ENCODE results near the gene TRIM41.
A peak's percentile ranks its signal among the peaks of the same experiment; 100 is the strongest.

The TRIM41 gene

DNA sequence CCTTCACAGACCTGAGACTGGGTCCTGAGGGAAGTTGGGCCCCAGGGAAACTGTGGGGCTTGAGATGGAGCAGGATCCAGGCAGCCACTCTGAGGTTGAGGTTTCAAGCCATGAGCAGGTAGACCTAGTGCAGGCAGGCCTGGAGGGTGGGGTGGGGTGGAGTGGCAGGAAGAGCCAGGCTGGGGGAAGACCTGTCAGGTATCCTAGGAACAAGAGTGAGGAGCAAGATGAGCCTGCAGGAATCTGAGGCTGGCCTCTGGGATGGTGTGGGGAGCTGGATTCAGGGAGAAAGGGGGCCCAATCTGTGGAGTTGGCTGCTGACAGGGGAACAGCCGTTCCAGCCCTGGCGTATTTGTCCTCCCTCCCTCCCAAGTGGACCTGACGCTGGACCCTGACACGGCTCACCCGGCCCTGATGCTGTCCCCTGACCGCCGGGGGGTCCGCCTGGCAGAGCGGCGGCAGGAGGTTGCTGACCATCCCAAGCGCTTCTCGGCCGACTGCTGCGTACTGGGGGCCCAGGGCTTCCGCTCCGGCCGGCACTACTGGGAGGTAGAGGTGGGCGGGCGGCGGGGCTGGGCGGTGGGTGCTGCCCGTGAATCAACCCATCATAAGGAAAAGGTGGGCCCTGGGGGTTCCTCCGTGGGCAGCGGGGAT is 10.8 kb downstream of the TRIM41 start:
- no peak for DNase-seq

GRCh38 chr5:181234455-181235306 is 11.6 kb downstream of the TRIM41 start:
- DNase-seq, result no peak

- DNase-seq, result no peak
These were observed 12.2 kb downstream of the TRIM41 start for GRCh38 chr5:181235323-181235688.

DNA sequence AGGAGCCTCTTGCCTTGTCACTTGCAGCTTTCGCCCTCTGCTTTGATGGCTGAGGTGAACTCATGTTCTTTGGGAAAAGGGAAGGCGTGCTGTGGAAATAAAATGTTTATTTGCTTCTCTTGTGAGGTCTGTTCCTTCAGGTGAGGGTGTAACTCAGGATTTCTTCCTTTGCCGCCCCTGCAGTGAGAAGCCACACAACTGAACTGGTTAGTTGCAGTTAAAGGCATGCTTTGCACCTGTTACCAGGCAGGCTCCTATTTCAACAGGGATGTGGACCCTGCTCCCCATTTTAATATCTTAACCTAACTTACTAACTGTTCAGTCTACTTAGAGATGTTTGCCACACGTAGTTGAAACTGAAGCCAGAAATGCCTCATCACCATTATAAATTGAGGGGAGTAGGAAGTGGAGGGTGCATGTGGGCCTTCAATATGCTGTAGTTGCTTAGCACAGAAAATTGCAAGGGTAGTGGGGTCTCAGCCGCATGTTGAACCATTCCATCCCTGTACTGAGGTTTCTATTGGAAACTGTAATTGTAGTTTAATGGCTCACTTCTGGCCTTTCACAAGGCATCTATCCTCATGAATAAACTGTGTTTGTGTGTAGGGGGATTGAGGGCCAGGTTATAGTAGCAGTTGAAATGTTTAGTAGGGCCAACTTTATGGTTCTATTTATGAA is 12.7 kb downstream of the TRIM41 start:
- no peak for DNase-seq

DNA sequence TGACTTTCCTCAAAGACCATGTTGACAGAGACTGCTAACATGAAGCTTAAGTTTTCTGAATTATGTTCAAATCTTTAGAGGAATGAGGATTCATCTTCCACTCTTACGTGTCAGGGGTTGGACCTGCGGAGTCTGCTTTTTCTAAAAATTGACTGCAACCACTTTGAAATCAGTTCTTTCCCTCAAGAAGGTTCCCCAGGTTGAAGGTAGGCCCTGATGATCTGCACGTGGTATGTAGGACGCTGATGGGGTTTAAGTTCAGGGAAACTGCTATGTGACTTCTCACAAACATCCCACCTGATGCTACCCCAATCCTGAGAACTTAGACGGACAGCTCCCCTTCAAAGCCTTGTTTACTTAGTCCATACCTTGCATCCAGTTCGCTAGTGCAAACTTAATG is 13.4 kb downstream of the TRIM41 start:
- DNase-seq, result no peak

GRCh38 chr5:181236954-181237641 is 14.0 kb downstream of the TRIM41 start:
- no peak for DNase-seq

DNA sequence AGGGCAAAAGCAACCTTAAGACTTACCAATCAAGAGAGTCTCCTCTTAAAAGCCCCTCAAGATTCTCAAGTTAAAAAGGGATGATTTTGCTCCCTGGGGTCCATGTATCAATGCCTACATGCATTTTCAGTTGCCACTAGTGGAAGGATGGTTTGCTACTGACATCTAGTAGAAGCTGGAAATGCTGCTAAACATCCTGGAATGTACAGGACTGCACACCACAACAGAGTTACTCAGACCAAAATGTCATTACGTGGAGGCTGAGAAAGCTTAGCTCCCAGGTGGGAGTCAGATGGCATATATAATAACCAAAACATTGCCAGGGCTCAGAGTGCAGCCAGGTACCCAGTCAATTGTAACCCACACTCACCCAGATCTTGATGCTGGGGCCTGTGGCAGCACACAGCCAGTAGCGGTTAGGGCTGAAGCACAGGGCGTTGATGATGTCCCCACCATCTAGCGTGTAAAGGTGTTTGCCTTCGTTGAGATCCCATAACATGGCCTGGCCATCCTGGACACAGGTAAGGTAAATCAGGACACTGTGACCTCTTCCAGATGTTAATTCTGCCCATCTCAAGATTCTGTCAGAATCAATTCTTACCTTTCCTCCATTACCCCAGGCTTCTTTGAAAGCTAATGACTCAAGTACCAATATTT is 14.8 kb downstream of the TRIM41 start:
- no peak for DNase-seq

DNA sequence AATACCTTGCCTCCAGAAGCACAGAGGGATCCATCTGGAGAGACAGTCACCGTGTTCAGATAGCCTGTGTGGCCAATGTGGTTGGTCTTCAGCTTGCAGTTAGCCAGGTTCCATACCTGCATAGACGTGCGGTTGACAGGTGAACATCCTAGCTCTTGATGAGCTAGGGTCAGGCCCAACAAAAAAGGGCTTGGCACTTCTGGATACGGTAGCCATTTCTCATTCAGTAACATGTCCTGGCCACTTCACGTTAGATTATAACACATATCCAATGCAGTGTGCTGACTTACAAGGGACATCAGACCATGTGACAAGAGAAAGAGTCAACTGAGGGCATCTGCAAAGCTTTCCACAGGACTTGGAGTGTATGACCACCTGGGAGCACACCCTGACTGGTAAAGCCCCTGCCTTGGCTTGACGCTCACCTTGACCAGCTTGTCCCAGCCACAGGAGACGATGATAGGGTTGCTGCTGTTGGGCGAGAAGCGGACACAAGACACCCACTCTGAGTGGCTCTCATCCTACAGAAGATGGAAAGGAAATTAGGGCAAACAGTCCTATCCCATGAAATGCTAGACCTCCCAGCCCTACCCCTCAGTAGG is 16.1 kb downstream of the TRIM41 start:
- no peak for DNase-seq

- DNase-seq, result peak; percentile 36
These were observed 18.4 kb downstream of the TRIM41 start for GRCh38 chr5:181241393-181241975.

DNA sequence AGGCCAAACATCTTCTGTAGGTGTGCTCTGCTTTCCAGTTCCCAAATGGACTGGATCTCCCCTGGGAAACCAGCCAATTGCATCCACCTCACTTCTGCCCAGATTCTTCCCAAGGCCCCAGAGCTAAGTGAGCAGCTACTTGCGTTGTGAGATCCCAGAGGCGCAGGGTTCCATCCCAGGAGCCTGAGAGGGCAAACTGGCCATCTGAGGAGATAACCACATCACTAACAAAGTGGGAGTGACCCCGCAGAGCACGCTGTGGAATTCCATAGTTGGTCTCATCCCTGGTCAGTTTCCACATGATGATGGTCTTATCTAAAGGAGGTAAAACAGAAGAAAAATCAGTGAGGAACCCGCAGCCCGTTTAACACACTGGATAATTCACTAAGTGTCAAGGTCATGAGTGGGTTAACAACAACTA is 19.0 kb downstream of the TRIM41 start:
- DNase-seq, result no peak

DNA sequence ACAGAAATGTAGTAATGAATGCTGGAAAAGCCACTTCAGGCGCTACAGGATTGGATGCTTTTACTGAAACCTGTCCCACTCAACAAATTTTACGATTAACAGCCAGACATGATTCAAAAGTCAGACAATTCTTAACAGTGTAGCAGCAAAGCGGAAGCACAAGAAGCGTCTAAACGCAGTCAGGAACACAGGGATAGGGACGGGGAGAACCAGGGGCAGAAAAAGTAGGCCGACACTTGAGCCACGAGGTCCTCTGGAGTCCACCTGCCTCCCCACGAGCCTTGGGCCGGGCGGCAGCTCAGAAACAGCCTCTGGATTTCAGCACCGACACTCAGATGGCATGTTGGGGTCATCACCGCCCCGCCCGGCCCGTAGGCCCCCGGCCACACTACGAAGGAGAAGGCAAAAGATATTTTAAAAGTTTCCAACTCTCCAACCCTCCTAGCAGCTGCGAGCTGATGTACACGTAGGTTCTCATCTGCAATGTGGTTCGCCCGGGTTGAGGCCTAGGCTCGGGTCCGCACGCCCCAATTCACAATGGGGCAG is 20.0 kb downstream of the TRIM41 start:
- no peak for DNase-seq

GRCh38 chr5:181243564-181244343 is 20.7 kb downstream of the TRIM41 start, which contains the start of gene RACK1:
Gene RACK1, minus strand, starts transcription at chr5:181243906. Its CDS starts 106 bp downstream, at chr5:181243800.
- DNase-seq, result peak; percentile 85

- no peak for DNase-seq
These were observed 22.6 kb downstream of the TRIM41 start for GRCh38 chr5:181245427-181246275.

GRCh38 chr5:181246276-181247049 is 23.4 kb downstream of the TRIM41 start:
- peak; percentile 64 for DNase-seq

DNA sequence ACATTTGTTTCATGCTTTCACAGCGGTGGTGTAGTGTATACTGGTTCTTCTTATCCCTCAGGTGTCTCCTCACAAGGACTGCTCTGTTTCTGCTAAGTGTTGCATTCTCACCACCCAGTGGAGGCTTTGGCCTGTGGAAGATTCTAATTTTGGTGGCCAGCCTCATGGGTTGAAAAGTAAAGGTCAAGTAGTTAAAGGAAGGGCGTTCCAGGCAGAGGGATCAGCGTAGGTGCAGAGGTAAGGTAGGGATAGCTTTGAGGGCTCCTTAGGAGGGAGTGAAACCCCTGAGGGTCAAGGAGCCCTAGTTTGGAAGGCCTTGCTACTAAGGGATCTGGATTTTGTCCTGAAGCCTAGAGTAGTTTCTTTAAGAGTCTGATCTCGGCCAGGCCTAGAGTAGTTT is 25.2 kb downstream of the TRIM41 start:
- DNase-seq, result no peak

GRCh38 chr5:181255276-181255675 is 32.2 kb downstream of the TRIM41 start:
- no peak for DNase-seq

GRCh38 chr5:181255836-181256578 is 32.9 kb downstream of the TRIM41 start:
- no peak for DNase-seq

DNA sequence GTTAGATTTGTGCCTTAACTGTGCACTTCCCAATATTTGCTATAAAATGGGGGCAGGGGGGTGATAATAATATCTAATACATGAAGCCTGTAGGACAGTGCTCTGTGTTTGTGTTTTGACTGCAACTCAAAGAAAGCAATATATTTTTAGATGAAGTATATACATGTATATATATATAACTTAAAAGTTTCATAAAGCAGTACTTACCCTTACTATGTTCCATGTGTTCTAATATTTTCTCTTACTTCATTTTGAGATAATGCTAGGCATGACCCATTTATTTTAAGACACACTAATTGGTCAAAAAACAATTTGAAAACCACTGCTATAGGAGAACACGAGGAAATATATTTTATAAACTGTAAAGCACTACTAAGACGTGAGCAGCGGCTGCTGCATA is 35.5 kb downstream of the TRIM41 start:
- no peak for DNase-seq

All from CD4-positive, alpha-beta T cell treated with Interferon gamma for 1 hour (primary cell).